ENCODE results near the gene GUSB.

Gene GUSB

GRCh38 chr7:65927489-65928448, 54.2 kb downstream of the GUSB start:
- no peak for DNase-seq

- no peak for DNase-seq
These were observed 55.4 kb downstream of the GUSB start for GRCh38 chr7:65926588-65926987.

GRCh38 chr7:65925040-65925439, 57.0 kb downstream of the GUSB start:
- no peak for DNase-seq

GRCh38 chr7:65924193-65924592, 57.8 kb downstream of the GUSB start:
- DNase-seq: no peak

- DNase-seq: no peak
These were observed 58.7 kb downstream of the GUSB start for GRCh38 chr7:65923316-65923715.

GRCh38 chr7:65915921-65916657, 65.9 kb downstream of the GUSB start:
- DNase-seq: no peak

- DNase-seq: no peak
These were observed 69.8 kb downstream of the GUSB start for GRCh38 chr7:65912237-65912636.
